A549 (cell line): ENCODE measurements around the gene GALNT14. TPM values are rescaled to one million over a fixed set of nuclear protein-coding genes. Genes with fewer than 3 reads are reported as not detected.

Experiments
- ATAC-seq, 2 experiments: fragments of 200-7000 bp in 1 of 2; fragments of >200 bp in 1 of 2; cut with Nextera tagmentation in 1 of 2; cut with Tn5 transposase in 1 of 2; 3 replicates each; pipeline versions ENCODE4 v1.8.0 to v1.9.1; 2018 to 2020; ENCODE audit warnings: mild to moderate bottlenecking in 1 of 2, moderate library complexity in 1 of 2
- CTCF ChIA-PET: fragments of 300-600 bp; sonication (Branson Sonifier 250); formaldehyde crosslinking; extraction: SDS; loops from one replicate; lab custom pipeline; 2021; ENCODE audit warnings: antibody characterized with exemption, inconsistent platforms; lab: Yijun Ruan, JAX
- POLR2A ChIA-PET: fragments of 350-600 bp; formaldehyde crosslinking; extraction: SDS; loops from one replicate; lab custom pipeline; 2021; ENCODE audit warnings: antibody characterized with exemption, inconsistent platforms; lab: Yijun Ruan, JAX
- DNase-seq, 2 experiments: peaks; one replicate each; pipeline versions ENCODE4 v3.0.0 to v3.0.0-alpha.2; 2011 to 2016; ENCODE audit warnings: low read depth in 1 of 2, low spot score in 1 of 2
- FAIRE-seq: peaks from 2 replicates; lab custom pipeline; 2011; peaks lifted over from hg19 to GRCh38; lab: Jason Lieb, UNC
- H3K27ac ChIP-seq, 2 experiments: fragments of >200 bp; sonication (Bioruptor Twin); formaldehyde crosslinking; 3 replicates each; pipeline ENCODE4 v1.5.1; 2016 to 2017
- H3K4me1 ChIP-seq: fragments of >200 bp; sonication (Bioruptor Twin); formaldehyde crosslinking; 3 replicates; pipeline ENCODE4 v1.6.1; 2016
- H3K4me2 ChIP-seq: fragments of >200 bp; sonication (Bioruptor Twin); formaldehyde crosslinking; 3 replicates; pipeline ENCODE4 v1.6.1; 2016
- H3K4me3 ChIP-seq: fragments of >200 bp; sonication (Bioruptor Twin); formaldehyde crosslinking; 3 replicates; pipeline ENCODE4 v1.5.1; 2016
- H3K9me3 ChIP-seq: fragments of >200 bp; sonication (Bioruptor Twin); formaldehyde crosslinking; 3 replicates; pipeline ENCODE4 v1.6.1; 2016
- BHLHE40 ChIP-seq: IDR thresholded peaks from 2 replicates; pipeline ENCODE4 v1.6.1; 2012; ENCODE audit warnings: low read depth, low read length, inconsistent platforms
- CHD4 ChIP-seq: fragments of 200-600 bp; sonication (generic); IDR thresholded peaks from 2 replicates; pipeline ENCODE4 v1.6.1; 2016; ENCODE audit warnings: antibody characterized with exemption, mild to moderate bottlenecking, borderline replicate concordance
- ESRRA ChIP-seq: fragments of 150-350 bp; IDR thresholded peaks from 2 replicates; pipeline ENCODE4 v1.6.1; 2014; ENCODE audit warnings: mild to moderate bottlenecking, low read length, borderline replicate concordance
- FOSB ChIP-seq: fragments of 250-450 bp; sonication (Bioruptor Pico); IDR thresholded peaks from 2 replicates; pipeline ENCODE4 v1.5.0; 2020; ENCODE audit warnings: mild to moderate bottlenecking, moderate library complexity
- GATA3 ChIP-seq: IDR thresholded peaks from 2 replicates; pipeline ENCODE4 v1.6.1; 2012; ENCODE audit warnings: borderline replicate concordance
- HDAC2 ChIP-seq: fragments of 200-600 bp; sonication (generic); IDR thresholded peaks from 2 replicates; pipeline ENCODE4 v1.6.1; 2016
- JUN ChIP-seq, 2 experiments: fragments of >200 bp; sonication (Bioruptor Twin); formaldehyde crosslinking; IDR thresholded peaks; 2 replicates in 1 of 2; 3 replicates in 1 of 2; pipeline ENCODE4 v1.6.1; 2016 to 2017
- KDM1A ChIP-seq: fragments of 200-600 bp; sonication (generic); IDR thresholded peaks from 2 replicates; pipeline ENCODE4 v1.6.1; 2016; ENCODE audit warnings: low read depth, mild to moderate bottlenecking
- NR3C1 ChIP-seq: fragments of >200 bp; sonication (Bioruptor Twin); formaldehyde crosslinking; IDR thresholded peaks from 3 replicates; pipeline ENCODE4 v1.6.1; 2017
- PHF8 ChIP-seq: fragments of 200-600 bp; sonication (generic); IDR thresholded peaks from 2 replicates; pipeline ENCODE4 v1.6.1; 2016; ENCODE audit warnings: low read depth, mild to moderate bottlenecking, antibody characterized with exemption, moderate library complexity, borderline replicate concordance
- POLR2A ChIP-seq: IDR thresholded peaks from 2 replicates; pipeline ENCODE4 v1.6.1; 2012; ENCODE audit warnings: mild to moderate bottlenecking, low read length
- POLR2AphosphoS2 ChIP-seq: conservative IDR thresholded peaks from 2 replicates; pipeline ENCODE4 v1.6.1; 2012; ENCODE audit warnings: low read length, improper control_type of control experiment, inconsistent platforms
- RARB ChIP-seq: fragments of 250-450 bp; sonication (Bioruptor Pico); IDR thresholded peaks from 2 replicates; pipeline ENCODE4 v1.8.0; 2021; ENCODE audit warnings: mild to moderate bottlenecking, moderate library complexity
- RNF2 ChIP-seq: fragments of 200-600 bp; sonication (generic); IDR thresholded peaks from 2 replicates; pipeline ENCODE4 v1.6.1; 2016; ENCODE audit warnings: low read depth, mild to moderate bottlenecking, antibody characterized with exemption, moderate library complexity, borderline replicate concordance
- ZNF302 ChIP-seq: fragments of 250-450 bp; sonication (Bioruptor Pico); IDR thresholded peaks from 2 replicates; pipeline ENCODE4 v1.9.0; 2021; ENCODE audit warnings: inconsistent platforms, mild to moderate bottlenecking, moderate library complexity
- WGBS: methylation state at CpG from one replicate; pipeline ENCODE4 v1.1.6; 2017; ENCODE audit errors: missing lambda C conversion rate; 5-methylcytosine and 5-hydroxymethylcytosine counted together
- polyA plus RNA-seq, 4 experiments: library from polyadenylated mRNA; depleted of rRNA in 3 of 4; stranded (reverse); fragments of >200 nt; fragmentation: RNase III in 1 of 4; extraction: RNeasy Plus Mini Kit Qiagen cat#74134 plus additional on column Dnase treatment in 1 of 4; gene quantifications; 2 replicates in 3 of 4; 3 replicates in 1 of 4; pipeline ENCODE4 v1.2.3, GENCODE V29; 2011 to 2017
- TF ChIP-seq, protein P1 (sequence below): fragments of 150-350 bp; IDR thresholded peaks from 2 replicates; pipeline ENCODE4 v1.6.1; 2014; ENCODE audit warnings: low read depth, mild to moderate bottlenecking, low read length
- TF ChIP-seq, protein P2 (sequence below): fragments of 200-600 bp; sonication (generic); IDR thresholded peaks from 2 replicates; pipeline ENCODE4 v1.6.1; 2016; ENCODE audit warnings: antibody characterized with exemption, mild to moderate bottlenecking, moderate library complexity
- TF ChIP-seq, protein P3 (sequence below): fragments of >200 bp; sonication (Bioruptor Twin); formaldehyde crosslinking; IDR thresholded peaks from 3 replicates; pipeline ENCODE4 v1.6.1; 2016
- TF ChIP-seq, protein P4 (sequence below): fragments of 250-450 bp; sonication (Bioruptor Pico); IDR thresholded peaks from 2 replicates; pipeline ENCODE4 v1.5.0; 2020; ENCODE audit warnings: low read depth, mild to moderate bottlenecking, moderate library complexity

GALNT14 gene
- polyA plus RNA-seq, 2 of the 4 experiments (the other 2 are of a cell fraction), result 34.4 to 38.3 TPM

DNA sequence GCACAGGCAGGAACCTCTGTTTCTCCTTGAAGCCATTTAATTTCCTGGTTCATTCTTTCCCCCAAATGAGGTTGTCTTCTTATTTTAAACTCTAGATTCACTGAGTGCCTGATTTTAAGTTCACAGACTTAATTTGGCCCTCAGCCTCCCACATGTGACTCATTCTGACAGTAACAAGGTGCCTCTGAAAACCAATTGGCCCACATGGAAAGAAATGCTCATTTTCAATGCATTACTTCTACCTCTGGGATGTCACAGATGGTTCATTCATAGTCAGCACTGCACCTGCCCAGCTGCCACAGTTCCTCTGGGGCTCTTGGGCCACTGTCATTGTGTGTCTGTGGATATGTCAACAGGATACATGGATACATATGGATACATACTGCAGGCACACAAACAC lies 190.6 kb downstream of the GALNT14 start:
- ChIA-PET CTCF (no interaction called here), POLR2A (no interaction called here)
- Histone ChIP-seq H3K4me2 (no peak overlapping the region), H3K4me3 (no peak overlapping the region), H3K9me3 (no peaks in the 10 kb centered on the region), H3K27ac (no peak overlapping the region), H3K4me1 (no peaks in the 10 kb centered on the region)
- DNase-seq, result no peak
- no peak for FAIRE-seq
- no peak for TF ChIP-seq POLR2AphosphoS2
- no peak for TF ChIP-seq CHD4
- TF ChIP-seq, protein P1, sequence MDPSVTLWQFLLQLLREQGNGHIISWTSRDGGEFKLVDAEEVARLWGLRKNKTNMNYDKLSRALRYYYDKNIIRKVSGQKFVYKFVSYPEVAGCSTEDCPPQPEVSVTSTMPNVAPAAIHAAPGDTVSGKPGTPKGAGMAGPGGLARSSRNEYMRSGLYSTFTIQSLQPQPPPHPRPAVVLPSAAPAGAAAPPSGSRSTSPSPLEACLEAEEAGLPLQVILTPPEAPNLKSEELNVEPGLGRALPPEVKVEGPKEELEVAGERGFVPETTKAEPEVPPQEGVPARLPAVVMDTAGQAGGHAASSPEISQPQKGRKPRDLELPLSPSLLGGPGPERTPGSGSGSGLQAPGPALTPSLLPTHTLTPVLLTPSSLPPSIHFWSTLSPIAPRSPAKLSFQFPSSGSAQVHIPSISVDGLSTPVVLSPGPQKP, result no peak
- TF ChIP-seq RNF2, result no peak
- TF ChIP-seq HDAC2, result no peak
- no peak for TF ChIP-seq BHLHE40
- no peak for TF ChIP-seq ZNF302 (CRISPR knock-in tag)
- TF ChIP-seq, protein P2, sequence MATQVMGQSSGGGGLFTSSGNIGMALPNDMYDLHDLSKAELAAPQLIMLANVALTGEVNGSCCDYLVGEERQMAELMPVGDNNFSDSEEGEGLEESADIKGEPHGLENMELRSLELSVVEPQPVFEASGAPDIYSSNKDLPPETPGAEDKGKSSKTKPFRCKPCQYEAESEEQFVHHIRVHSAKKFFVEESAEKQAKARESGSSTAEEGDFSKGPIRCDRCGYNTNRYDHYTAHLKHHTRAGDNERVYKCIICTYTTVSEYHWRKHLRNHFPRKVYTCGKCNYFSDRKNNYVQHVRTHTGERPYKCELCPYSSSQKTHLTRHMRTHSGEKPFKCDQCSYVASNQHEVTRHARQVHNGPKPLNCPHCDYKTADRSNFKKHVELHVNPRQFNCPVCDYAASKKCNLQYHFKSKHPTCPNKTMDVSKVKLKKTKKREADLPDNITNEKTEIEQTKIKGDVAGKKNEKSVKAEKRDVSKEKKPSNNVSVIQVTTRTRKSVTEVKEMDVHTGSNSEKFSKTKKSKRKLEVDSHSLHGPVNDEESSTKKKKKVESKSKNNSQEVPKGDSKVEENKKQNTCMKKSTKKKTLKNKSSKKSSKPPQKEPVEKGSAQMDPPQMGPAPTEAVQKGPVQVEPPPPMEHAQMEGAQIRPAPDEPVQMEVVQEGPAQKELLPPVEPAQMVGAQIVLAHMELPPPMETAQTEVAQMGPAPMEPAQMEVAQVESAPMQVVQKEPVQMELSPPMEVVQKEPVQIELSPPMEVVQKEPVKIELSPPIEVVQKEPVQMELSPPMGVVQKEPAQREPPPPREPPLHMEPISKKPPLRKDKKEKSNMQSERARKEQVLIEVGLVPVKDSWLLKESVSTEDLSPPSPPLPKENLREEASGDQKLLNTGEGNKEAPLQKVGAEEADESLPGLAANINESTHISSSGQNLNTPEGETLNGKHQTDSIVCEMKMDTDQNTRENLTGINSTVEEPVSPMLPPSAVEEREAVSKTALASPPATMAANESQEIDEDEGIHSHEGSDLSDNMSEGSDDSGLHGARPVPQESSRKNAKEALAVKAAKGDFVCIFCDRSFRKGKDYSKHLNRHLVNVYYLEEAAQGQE, result no peak
- TF ChIP-seq PHF8, result no peak
- TF ChIP-seq, protein P3, sequence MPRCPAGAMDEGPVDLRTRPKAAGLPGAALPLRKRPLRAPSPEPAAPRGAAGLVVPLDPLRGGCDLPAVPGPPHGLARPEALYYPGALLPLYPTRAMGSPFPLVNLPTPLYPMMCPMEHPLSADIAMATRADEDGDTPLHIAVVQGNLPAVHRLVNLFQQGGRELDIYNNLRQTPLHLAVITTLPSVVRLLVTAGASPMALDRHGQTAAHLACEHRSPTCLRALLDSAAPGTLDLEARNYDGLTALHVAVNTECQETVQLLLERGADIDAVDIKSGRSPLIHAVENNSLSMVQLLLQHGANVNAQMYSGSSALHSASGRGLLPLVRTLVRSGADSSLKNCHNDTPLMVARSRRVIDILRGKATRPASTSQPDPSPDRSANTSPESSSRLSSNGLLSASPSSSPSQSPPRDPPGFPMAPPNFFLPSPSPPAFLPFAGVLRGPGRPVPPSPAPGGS, result no peak
- TF ChIP-seq, all 56 proteins: peak for 0
- no peak for ATAC-seq

DNA sequence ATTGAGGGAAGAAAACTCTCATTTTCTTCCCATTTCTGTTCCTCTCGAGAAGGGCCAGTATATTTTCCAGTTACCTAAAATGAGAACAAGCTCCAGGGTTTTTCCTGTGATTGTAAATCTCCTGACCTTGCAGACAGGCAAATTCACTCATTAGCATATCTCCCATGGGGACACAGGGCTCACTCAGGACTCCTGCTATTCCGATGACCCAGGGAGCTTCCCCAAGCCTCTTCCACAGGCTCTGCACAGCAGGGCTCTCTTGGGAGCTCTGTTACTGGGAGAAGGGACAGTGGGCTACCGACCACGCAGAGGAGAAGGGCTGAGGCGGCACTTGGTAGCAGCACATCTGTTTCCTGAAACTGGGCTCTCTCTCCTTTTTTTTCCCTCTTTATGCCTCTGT lies 195.8 kb downstream of the GALNT14 start:
- ATAC-seq (no peak), FAIRE-seq (no peak)
- ChIA-PET CTCF (interaction anchor here (0.6 to 1.3 kb wide), 3 partner anchors 52 to 1748 kb away, joined by 3 to 4 read pairs (median 3); no protein-coding TSS in a partner anchor), POLR2A (no interaction called here)
- no peak overlapping the region for H3K4me3 ChIP-seq
- WGBS, result 86% methylated on average over 5 of the region's 5 CpGs
- H3K4me2 ChIP-seq, result no peak overlapping the region
- TF ChIP-seq POLR2A (no peak), ESRRA (no peak), GATA3 (no peak), FOSB (CRISPR knock-in tag) (no peak), POLR2AphosphoS2 (no peak), JUN (IDR thresholded peaks at IDR 0.05) (no peak), NR3C1 (no peak), ZNF302 (CRISPR knock-in tag) (no peak), RARB (no peak), KDM1A (no peak)
- TF ChIP-seq, protein P4, sequence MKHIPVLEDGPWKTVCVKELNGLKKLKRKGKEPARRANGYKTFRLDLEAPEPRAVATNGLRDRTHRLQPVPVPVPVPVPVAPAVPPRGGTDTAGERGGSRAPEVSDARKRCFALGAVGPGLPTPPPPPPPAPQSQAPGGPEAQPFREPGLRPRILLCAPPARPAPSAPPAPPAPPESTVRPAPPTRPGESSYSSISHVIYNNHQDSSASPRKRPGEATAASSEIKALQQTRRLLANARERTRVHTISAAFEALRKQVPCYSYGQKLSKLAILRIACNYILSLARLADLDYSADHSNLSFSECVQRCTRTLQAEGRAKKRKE, result no peak
- TF ChIP-seq, protein P3, result no peak
- TF ChIP-seq, all 56 proteins: peak for 0
- Histone ChIP-seq H3K27ac (no peak overlapping the region), H3K9me3 (no peaks in the 10 kb centered on the region), H3K4me1 (no peaks in the 10 kb centered on the region)
- DNase-seq, result no peak
